HG02852 (cell line): Measurements from ENCODE around the gene GJB5.
"Not testable (repeated sequence)": the region's sequence is repeated elsewhere in the genome, so short reads cannot be mapped to it uniquely, and the experiment has no call there.

Experiments used
- ATAC-seq: cut with Tn5 transposase; IDR thresholded peaks from one replicate; pipeline ENCODE4 v1.9.1; 2021; ENCODE audit warnings: mild to moderate bottlenecking, moderate library complexity; ENCODE audit not compliant: unreplicated experiment

Gene GJB5

GRCh38 chr1:34754964-34755637 lies at the start of gene GJB5:
TSS of gene GJB5 (plus strand) at chr1:34755047. CDS start at chr1:34757331, 2,284 bp downstream.
- no peak for ATAC-seq

- ATAC-seq: no peak
Observed at GRCh38 chr1:34705077-34705476, 49.8 kb upstream of the GJB5 start.

- no peak for ATAC-seq
Observed at GRCh38 chr1:34708106-34708505, 46.7 kb upstream of the GJB5 start.

DNA sequence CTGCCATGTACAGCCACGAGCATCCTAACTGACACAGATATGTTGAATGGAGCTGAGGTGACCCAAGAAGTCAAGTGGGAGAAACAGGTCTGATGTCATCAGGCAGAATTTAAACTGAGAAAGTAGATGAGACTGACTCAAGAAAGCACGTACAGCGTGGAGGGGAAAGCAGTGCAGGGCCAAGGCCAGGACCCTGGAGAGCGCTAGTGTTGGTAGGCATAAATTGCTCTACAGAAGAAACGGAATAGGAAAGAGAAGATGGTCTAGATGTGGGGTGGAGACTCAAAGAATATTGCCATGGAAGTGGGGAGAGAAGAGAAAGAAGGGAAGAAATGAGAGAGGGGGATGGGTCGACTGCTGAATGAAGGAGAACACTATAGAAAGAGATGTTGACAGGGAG lies 45.3 kb upstream of the GJB5 start:
- no peak for ATAC-seq

DNA sequence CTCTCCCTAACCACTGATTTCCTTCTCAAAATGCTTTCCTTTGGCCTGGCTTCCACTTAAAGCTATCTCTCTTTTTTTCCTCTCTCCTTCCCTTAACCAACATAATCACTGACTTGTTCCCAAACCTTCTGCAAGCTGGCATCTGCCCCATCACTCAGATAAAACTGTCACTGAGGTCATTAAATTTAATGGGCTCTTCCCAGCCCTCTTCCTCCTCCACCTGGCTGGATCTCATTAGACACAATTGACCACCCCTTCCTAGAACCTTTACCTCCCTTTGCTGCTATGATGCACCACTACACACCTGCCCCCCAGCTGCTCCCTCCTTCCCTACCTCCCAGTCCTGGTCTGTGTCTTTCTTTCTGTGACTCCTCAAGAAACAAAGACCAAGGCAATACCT lies 44.0 kb upstream of the GJB5 start:
- ATAC-seq: no peak

DNA sequence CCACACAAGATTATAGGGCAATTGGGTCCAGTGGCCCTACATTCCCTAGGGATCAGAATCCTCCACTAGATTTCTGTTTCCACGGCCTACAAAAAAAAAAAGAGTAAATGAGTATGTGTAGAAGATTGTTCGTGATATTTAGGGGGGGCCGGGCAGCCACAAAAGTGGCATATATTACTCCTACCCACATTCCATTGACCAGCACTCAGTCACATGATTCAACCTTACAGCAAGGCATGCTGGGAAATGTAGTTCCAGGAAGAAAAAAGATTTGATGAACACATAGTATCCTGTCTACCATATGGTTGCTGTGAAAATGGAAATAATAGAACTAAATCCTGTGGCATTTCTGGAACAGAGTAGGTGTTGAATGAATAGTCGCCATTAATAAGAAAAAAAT lies 43.4 kb upstream of the GJB5 start:
- no peak for ATAC-seq

DNA sequence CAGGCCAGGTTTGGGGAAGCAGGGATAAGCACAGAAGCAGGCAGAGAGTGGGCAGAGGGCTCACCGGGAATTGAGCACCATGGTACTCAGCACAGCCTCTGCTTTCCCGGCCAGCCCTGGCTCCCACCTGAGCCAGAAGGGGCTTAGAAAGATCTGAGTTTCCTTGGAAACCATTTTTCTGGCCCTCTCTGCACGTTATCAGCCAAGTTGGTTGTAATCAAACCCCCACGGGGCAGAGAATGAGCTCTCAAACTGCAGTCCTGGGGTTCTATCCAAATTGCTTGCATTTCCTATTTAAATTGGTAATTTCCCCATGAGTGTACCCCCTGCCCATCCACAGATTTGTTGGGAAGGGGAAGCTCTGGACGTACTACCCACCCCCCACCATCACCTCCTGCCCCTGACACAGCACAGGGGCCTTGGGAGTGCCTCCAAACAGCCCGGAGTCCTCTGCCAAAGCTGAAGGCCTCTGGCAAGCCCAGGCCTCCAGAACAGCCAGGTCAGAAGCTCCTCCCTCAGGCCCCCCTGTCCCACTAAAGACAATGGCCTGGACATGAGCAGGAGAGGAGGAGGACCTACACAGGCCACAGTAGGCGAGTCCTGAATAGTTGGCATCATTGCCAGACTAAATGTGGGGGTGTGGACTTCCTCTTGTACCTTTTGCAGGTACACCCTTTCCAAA lies 42.7 kb upstream of the GJB5 start:
- no peak for ATAC-seq

GRCh38 chr1:34713443-34713842 lies 41.4 kb upstream of the GJB5 start:
- ATAC-seq: no peak

DNA sequence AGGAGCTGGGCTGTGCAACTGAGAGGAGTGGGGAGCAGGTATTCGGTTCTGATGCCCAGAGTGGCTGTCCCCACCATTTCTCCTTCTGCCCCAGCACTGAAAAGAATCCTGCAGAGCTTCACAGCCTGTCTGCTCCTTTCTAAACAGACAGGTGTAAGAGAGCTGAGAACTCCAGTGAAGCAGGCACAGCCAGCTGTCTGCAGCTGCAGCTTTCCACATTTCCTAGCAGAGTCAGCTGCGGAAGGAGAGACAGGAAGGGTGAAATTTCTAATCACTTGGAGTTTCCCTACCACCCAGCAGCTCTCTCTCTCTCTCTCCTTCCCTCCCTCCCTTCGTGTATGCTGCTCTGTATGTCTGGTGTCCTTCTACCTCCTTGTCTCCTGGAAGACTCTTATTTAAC lies 40.5 kb upstream of the GJB5 start:
- no peak for ATAC-seq

- ATAC-seq: no peak
Observed at GRCh38 chr1:34715139-34715538, 39.7 kb upstream of the GJB5 start.

DNA sequence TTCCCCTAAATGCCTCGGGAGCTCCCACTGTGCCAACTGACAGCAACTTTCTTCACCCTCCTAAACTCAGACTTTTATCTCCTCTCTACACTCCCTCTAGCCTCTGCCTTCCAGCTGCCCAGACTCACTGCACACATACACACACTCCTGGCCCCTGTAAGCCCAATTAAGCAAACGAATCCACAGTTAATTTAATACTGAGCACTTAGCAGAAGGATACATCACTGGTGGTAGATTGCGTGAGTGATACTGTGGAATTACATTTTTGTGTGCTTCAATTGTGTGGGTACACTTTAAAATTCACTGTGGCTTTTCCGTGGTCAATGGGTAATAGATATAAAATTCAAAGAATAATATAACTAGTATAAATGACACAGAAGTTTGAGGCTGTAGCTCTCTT lies 33.6 kb upstream of the GJB5 start:
- ATAC-seq: no peak

DNA sequence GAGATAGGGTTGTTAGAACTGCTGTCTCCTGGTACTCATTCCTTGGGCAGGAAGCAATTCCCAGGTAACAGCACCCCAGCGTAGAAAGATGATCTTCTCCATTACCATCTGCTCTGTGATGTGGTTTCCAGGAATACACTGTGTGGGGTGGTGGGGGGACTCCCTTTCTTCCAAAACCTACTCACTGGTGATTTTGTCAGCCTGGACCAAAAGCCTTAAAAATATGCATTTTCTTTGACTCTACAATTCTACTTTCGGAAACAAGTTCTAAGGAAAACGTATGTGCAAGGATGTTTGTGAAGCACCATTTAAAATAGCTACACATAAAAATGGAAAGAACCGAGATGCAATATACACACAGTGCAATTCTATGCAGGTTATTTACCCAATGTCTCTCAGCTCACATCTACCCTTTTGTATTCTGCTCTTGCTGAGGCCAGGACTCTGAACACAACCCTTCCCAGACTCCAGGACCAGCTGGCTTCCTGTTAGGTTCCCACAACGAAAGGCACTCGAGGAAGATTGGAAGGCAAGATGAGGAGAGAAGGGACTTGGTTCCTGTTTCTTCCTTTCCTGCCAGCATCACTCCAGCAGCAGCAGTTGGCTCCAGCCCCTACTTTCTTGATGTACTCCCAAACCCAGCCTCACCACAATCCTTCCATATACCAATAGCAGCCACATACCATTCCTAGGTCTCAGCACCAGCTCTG lies 33.0 kb upstream of the GJB5 start:
- no peak for ATAC-seq

DNA sequence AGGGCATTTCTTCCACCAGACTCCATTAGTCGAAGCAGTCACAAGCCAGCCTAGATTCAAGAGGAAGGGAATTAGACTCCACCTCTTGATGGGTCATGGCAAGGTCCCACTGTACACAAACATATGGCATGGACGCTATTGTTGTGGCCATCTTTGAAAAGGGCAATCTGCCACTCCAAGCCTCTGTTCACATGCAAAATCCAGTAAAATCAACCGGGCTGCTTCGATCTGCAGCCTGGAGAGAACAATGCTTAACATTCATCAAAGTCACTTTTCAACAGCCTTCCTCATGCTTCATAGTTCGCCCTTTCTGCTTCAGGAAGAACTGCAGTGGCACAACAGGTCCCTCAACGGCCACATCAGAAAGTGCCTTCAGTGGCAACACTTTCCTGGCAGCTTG lies 28.0 kb upstream of the GJB5 start:
- ATAC-seq: no peak

DNA sequence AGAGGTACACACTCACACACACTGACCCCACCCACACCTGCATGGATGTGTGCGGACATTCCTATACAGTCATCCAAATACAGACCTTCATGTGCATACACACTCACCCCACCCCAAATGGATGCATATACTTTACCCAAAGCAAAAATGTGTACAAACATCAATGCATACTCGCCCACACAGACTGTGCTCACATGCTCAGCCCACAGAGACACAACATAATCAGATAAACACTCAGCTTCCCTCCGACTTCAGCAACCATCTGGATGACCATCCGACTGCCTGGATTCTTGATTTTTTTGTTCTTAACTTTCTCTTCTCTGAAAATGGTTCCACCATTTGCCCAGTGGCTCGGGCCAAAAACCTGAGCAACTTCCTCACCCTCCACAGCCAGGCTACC lies 24.4 kb upstream of the GJB5 start:
- ATAC-seq: no peak

DNA sequence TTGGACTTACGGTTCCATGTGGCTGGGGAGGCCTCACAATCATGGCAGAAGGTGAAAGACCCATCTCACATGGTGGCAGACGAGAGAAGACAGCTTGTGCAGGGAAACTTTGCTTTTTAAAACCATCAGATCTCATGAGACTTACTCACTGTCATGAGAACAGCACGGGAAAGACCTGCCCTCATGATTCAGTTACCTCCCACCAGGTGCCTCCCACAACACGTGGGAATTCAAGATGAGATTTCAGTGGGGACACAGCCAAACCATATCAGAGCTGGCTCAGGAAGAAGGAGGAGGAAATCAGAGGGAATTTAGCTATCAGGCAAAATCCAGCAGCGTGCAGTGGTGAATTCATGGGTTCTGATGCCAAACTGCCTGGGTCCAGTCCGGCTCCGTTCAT lies 22.0 kb upstream of the GJB5 start:
- ATAC-seq: not testable (repeated sequence)

- no peak for ATAC-seq
Observed at GRCh38 chr1:34736692-34737091, 18.2 kb upstream of the GJB5 start.

DNA sequence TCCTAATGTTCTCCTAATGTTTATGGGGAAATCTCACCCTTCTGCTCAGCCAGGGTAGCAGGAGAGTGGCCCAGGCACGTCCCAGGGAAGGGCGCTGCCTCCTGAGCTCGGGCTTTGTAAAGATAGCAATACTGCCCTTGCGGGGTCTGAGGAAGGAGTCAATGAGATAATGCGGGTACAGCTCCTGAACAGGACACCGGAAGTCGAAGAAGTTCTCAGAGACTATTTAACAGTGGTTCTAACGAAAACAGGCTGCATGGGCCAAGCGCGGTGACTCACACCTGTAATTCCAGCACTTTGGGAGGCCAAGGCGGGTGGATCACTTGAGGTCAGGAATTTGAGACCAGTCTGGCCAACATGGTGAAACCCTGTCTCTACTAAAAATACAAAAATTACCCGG lies 17.6 kb upstream of the GJB5 start:
- not testable (repeated sequence) for ATAC-seq

- ATAC-seq: no peak
Observed at GRCh38 chr1:34739613-34740012, 15.2 kb upstream of the GJB5 start.

DNA sequence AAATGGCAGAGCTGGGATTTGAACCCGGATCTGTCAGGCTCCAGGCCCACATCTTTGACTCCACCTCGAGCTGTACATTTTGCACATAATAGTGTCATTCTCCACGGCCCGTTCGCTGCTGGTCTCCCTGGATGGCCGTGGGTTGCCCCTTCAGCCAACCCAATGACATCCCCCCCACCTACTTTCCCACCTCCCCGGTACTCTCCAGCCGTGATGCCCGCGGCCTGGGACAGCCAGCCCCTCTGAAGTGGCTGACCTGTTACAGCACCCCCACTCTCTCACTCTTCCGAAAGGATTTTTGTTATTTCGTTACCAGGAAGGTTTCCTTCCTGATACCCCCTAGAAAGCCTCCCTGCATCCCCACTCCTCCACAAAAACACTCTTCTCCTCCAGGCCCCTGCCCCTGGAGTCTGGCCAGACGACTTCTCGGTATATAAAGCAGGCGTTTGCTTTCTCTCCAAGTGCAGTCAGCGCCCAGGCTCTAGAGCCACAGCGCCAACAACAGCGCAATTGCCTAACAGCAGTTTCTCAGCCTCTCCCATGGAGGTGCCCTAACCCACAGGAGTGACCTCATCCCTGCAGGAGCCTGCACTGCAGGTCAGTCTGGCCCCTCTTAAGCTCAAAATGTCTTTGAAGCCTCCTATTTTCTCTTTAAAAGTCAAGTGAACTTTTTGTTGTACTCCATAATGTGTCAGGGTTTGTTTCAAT lies 14.5 kb upstream of the GJB5 start:
- no peak for ATAC-seq

GRCh38 chr1:34742667-34743270 lies 12.1 kb upstream of the GJB5 start:
- ATAC-seq: peak; percentile 71

- no peak for ATAC-seq
Observed at GRCh38 chr1:34743775-34744174, 11.1 kb upstream of the GJB5 start.
